HepG2 (cell line): Measurements from ENCODE around the gene VWA7. TPM values are rescaled to one million over a fixed set of nuclear protein-coding genes. Genes with fewer than 3 reads are reported as not detected.

Experiments
- CHD2 ChIP-seq: IDR thresholded peaks from 2 replicates; pipeline ENCODE4 v1.6.1; 2011; ENCODE audit warnings: low read depth, low read length, improper control_type of control experiment
- FOSL2 ChIP-seq: sonication (generic); formaldehyde crosslinking; IDR thresholded peaks from 2 replicates; pipeline ENCODE4 v1.4.0; 2020; ENCODE audit warnings: missing genetic modification reagents
- HMG20B ChIP-seq: conservative IDR thresholded peaks from 2 replicates; pipeline ENCODE4 v1.6.1; 2016; ENCODE audit warnings: missing genetic modification reagents, missing compliant biosample characterization
- HNF4G ChIP-seq, 2 experiments: sonication (generic) in 1 of 2; formaldehyde crosslinking in 1 of 2; IDR thresholded peaks; 2 replicates each; pipeline versions ENCODE4 v1.4.0 to v1.6.1; 2011 to 2020; ENCODE audit warnings: borderline replicate concordance in 2 of 2, low read depth in 2 of 2, mild to moderate bottlenecking in 2 of 2, low read length in 1 of 2, missing genetic modification reagents in 1 of 2, moderate library complexity in 1 of 2
- PRMT3 ChIP-seq: sonication (generic); formaldehyde crosslinking; IDR thresholded peaks from 2 replicates; pipeline ENCODE4 v1.8.1; 2022; ENCODE audit warnings: low read depth, mild to moderate bottlenecking, moderate library complexity, missing genetic modification reagents, borderline replicate concordance
- SP140L ChIP-seq: sonication (generic); formaldehyde crosslinking; IDR thresholded peaks from 2 replicates; pipeline ENCODE4 v1.4.0; 2020; ENCODE audit warnings: missing genetic modification reagents, borderline replicate concordance
- ZNF331 ChIP-seq: sonication (generic); formaldehyde crosslinking; IDR thresholded peaks from 2 replicates; pipeline ENCODE4 v1.4.0; 2020; ENCODE audit warnings: missing genetic modification reagents
- ZNF501 ChIP-seq: sonication (generic); formaldehyde crosslinking; IDR thresholded peaks from 2 replicates; pipeline ENCODE4 v1.5.1; 2020; ENCODE audit warnings: mild to moderate bottlenecking, moderate library complexity, missing genetic modification reagents
- ZNF616 ChIP-seq: sonication (generic); formaldehyde crosslinking; IDR thresholded peaks from 2 replicates; pipeline ENCODE4 v1.5.0; 2020; ENCODE audit warnings: low read depth, mild to moderate bottlenecking, missing genetic modification reagents
- ZNF746 ChIP-seq: sonication (generic); formaldehyde crosslinking; IDR thresholded peaks from 2 replicates; pipeline ENCODE4 v1.8.0; 2022; ENCODE audit warnings: mild to moderate bottlenecking, missing genetic modification reagents
- ZNF776 ChIP-seq: sonication (generic); formaldehyde crosslinking; IDR thresholded peaks from 2 replicates; pipeline ENCODE4 v1.4.0; 2020; ENCODE audit warnings: mild to moderate bottlenecking, missing genetic modification reagents
- ZNF878 ChIP-seq: sonication (generic); formaldehyde crosslinking; IDR thresholded peaks from 2 replicates; pipeline ENCODE4 v1.8.1; 2023; ENCODE audit warnings: mild to moderate bottlenecking, missing genetic modification reagents, moderate library complexity
- polyA plus RNA-seq, 8 experiments: library from polyadenylated mRNA; depleted of rRNA in 3 of 8; stranded (reverse) in 7 of 8; unstranded in 1 of 8; fragments of >200 nt; fragmentation: Illumina TruSeq in 4 of 8; extraction: Trizol in 4 of 8; gene quantifications; 2 replicates each; pipeline versions ENCODE4 v1.2.1 to v1.2.3, GENCODE V29; 2011 to 2016; ENCODE audit warnings: low read depth in 4 of 8, missing spikeins in 1 of 8, mixed read lengths in 1 of 8; ENCODE audit not compliant: insufficient read depth in 1 of 8
- total RNA-seq, 5 experiments: library from RNA; depleted of rRNA; stranded (reverse); fragments of >200 nt; fragmentation: Illumina TruSeq; extraction: Trizol; gene quantifications; 2 replicates each; pipeline ENCODE4 v1.2.3, GENCODE V29; 2016; ENCODE audit warnings: low read depth in 1 of 5
- TF ChIP-seq, protein P1 (sequence below): sonication (generic); formaldehyde crosslinking; IDR thresholded peaks from 2 replicates; pipeline ENCODE4 v1.4.0; 2020; ENCODE audit warnings: mild to moderate bottlenecking, missing genetic modification reagents, borderline replicate concordance
- TF ChIP-seq, protein P2 (sequence below): sonication (generic); formaldehyde crosslinking; IDR thresholded peaks from 2 replicates; pipeline ENCODE4 v1.5.0; 2020; ENCODE audit warnings: mild to moderate bottlenecking, missing genetic modification reagents
- TF ChIP-seq, protein P3 (sequence below): sonication (generic); formaldehyde crosslinking; IDR thresholded peaks from 2 replicates; pipeline ENCODE4 v1.8.1; 2022; ENCODE audit warnings: mild to moderate bottlenecking, missing genetic modification reagents
- TF ChIP-seq, protein P4 (sequence below): sonication (generic); formaldehyde crosslinking; IDR thresholded peaks from 2 replicates; pipeline ENCODE4 v1.4.0; 2020; ENCODE audit warnings: low read depth, missing genetic modification reagents

VWA7 gene
- total and polyA plus RNA-seq, 2 of the 13 experiments (the other 11 are each of a cell fraction or from before 2014, with no cell fraction given): 0.86 to 3.3 TPM

DNA sequence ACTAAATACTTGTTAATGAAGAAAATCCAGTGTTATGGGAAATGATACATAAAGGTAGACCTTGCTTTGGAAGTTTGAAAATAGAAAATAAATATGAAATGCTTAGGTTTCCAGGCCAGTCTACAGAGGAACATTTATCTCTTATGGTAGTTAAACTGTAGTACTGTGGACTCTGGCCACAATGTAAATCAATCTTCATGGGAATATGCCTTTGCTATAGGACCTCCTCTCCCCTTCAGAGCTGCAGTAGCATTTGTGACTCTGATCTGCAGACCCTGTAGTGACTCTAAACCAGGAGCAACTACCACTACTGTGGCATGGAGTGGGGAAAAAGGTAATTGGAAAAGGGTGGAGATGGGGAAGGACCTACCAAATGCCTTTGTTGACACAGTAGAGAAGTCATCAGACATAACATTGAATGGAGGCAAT lies 42.8 kb upstream of the VWA7 start (continued):
- TF ChIP-seq, protein P1, sequence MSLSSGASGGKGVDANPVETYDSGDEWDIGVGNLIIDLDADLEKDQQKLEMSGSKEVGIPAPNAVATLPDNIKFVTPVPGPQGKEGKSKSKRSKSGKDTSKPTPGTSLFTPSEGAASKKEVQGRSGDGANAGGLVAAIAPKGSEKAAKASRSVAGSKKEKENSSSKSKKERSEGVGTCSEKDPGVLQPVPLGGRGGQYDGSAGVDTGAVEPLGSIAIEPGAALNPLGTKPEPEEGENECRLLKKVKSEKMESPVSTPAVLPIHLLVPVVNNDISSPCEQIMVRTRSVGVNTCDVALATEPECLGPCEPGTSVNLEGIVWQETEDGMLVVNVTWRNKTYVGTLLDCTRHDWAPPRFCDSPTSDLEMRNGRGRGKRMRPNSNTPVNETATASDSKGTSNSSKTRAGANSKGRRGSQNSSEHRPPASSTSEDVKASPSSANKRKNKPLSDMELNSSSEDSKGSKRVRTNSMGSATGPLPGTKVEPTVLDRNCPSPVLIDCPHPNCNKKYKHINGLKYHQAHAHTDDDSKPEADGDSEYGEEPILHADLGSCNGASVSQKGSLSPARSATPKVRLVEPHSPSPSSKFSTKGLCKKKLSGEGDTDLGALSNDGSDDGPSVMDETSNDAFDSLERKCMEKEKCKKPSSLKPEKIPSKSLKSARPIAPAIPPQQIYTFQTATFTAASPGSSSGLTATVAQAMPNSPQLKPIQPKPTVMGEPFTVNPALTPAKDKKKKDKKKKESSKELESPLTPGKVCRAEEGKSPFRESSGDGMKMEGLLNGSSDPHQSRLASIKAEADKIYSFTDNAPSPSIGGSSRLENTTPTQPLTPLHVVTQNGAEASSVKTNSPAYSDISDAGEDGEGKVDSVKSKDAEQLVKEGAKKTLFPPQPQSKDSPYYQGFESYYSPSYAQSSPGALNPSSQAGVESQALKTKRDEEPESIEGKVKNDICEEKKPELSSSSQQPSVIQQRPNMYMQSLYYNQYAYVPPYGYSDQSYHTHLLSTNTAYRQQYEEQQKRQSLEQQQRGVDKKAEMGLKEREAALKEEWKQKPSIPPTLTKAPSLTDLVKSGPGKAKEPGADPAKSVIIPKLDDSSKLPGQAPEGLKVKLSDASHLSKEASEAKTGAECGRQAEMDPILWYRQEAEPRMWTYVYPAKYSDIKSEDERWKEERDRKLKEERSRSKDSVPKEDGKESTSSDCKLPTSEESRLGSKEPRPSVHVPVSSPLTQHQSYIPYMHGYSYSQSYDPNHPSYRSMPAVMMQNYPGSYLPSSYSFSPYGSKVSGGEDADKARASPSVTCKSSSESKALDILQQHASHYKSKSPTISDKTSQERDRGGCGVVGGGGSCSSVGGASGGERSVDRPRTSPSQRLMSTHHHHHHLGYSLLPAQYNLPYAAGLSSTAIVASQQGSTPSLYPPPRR (CRISPR knock-in tag): 0 out of 2 replicates have a peak, but pooled peaks have one; percentile 9
- TF ChIP-seq HMG20B (CRISPR knock-in tag): no peak
- TF ChIP-seq ZNF746 (CRISPR knock-in tag): no peak
- TF ChIP-seq, protein P2, sequence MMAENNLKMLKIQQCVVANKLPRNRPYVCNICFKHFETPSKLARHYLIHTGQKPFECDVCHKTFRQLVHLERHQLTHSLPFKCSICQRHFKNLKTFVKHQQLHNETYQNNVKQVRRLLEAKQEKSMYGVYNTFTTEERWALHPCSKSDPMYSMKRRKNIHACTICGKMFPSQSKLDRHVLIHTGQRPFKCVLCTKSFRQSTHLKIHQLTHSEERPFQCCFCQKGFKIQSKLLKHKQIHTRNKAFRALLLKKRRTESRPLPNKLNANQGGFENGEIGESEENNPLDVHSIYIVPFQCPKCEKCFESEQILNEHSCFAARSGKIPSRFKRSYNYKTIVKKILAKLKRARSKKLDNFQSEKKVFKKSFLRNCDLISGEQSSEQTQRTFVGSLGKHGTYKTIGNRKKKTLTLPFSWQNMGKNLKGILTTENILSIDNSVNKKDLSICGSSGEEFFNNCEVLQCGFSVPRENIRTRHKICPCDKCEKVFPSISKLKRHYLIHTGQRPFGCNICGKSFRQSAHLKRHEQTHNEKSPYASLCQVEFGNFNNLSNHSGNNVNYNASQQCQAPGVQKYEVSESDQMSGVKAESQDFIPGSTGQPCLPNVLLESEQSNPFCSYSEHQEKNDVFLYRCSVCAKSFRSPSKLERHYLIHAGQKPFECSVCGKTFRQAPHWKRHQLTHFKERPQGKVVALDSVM (CRISPR knock-in tag): no peak
- no peak for TF ChIP-seq PRMT3 (CRISPR knock-in tag)
- no peak for TF ChIP-seq ZNF501 (CRISPR knock-in tag)
- TF ChIP-seq ZNF878 (CRISPR knock-in tag): no peak
- TF ChIP-seq, protein P3, sequence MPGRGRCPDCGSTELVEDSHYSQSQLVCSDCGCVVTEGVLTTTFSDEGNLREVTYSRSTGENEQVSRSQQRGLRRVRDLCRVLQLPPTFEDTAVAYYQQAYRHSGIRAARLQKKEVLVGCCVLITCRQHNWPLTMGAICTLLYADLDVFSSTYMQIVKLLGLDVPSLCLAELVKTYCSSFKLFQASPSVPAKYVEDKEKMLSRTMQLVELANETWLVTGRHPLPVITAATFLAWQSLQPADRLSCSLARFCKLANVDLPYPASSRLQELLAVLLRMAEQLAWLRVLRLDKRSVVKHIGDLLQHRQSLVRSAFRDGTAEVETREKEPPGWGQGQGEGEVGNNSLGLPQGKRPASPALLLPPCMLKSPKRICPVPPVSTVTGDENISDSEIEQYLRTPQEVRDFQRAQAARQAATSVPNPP (CRISPR knock-in tag): no peak
- peak; percentile 30; the same call in 1 of the 2 replicates for TF ChIP-seq HNF4G (IDR thresholded peaks at IDR 0.05; ENCODE audit: borderline replicate concordance, low read depth, low read length)
- no peak; the same call in 1 of the 2 replicates for TF ChIP-seq HNF4G (CRISPR knock-in tag; IDR thresholded peaks at IDR 0.05; ENCODE audit: borderline replicate concordance, low read depth)
- TF ChIP-seq, protein P4, sequence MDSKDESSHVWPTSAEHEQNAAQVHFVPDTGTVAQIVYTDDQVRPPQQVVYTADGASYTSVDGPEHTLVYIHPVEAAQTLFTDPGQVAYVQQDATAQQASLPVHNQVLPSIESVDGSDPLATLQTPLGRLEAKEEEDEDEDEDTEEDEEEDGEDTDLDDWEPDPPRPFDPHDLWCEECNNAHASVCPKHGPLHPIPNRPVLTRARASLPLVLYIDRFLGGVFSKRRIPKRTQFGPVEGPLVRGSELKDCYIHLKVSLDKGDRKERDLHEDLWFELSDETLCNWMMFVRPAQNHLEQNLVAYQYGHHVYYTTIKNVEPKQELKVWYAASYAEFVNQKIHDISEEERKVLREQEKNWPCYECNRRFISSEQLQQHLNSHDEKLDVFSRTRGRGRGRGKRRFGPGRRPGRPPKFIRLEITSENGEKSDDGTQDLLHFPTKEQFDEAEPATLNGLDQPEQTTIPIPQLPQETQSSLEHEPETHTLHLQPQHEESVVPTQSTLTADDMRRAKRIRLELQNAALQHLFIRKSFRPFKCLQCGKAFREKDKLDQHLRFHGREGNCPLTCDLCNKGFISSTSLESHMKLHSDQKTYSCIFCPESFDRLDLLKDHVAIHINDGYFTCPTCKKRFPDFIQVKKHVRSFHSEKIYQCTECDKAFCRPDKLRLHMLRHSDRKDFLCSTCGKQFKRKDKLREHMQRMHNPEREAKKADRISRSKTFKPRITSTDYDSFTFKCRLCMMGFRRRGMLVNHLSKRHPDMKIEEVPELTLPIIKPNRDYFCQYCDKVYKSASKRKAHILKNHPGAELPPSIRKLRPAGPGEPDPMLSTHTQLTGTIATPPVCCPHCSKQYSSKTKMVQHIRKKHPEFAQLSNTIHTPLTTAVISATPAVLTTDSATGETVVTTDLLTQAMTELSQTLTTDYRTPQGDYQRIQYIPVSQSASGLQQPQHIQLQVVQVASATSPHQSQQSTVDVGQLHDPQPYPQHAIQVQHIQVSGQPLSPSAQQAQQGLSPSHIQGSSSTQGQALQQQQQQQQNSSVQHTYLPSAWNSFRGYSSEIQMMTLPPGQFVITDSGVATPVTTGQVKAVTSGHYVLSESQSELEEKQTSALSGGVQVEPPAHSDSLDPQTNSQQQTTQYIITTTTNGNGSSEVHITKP (CRISPR knock-in tag): peak; percentile 50
- TF ChIP-seq FOSL2 (CRISPR knock-in tag): no peak
- no peak for TF ChIP-seq ZNF616
- no peak for TF ChIP-seq ZNF776 (CRISPR knock-in tag)
- TF ChIP-seq SP140L (CRISPR knock-in tag): no peak
- TF ChIP-seq ZNF331 (CRISPR knock-in tag): no peak
- no peak for TF ChIP-seq CHD2
